ENCODE data around the gene STIP1. TPM values are rescaled to one million over a fixed set of nuclear protein-coding genes. Genes with fewer than 3 reads are reported as not detected.

Gene STIP1
- total and polyA plus RNA-seq, 2 of the 8 experiments (the other 6 are each of a cell fraction or from before 2014, with no cell fraction given): 140 to 329 TPM

DNA sequence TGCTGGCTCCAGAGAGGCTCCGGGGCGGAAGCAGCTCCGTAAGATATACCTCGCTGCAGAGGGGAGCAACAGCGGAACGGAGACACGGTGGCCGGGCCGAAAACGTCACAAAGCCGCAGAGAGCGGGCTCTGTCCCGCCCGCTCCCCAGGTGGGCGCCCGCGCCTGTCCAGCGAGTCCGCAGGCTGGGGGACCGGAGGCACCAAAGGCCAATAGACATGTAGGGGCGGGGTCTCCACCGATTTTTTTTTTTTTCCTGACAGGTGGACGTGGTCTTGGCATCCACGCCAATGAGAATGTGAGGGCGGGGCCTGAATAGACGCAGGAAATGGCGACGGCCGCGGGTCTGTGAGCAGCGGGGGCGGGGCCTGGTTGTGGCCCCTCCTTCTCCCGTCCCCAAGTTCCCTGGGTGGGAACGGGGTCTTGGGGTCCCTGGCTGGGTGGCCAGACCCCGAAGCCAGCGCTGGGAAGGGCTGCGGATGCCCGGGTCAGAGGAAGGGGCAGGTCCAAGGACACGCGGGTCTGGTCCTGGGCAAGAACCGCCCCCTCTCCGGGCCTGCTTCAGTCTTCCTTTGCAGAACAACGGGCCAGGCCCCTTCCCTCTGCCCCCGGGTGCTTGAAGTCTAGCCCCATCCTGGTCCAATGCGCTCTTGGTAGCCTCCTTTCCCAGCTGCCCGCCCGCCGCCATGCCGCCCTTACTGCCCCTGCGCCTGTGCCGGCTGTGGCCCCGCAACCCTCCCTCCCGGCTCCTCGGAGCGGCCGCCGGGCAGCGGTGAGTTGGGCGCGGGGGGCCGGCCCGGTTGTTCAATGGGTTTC lies 44.4 kb downstream of the STIP1 start, which contains the start of gene DNAJC4:
Gene DNAJC4 (plus strand): TSS at position 378 of the 814 bp plus-strand sequence. CDS start 307 bp downstream, at position 685.
- H3K14ac ChIP-seq (ENCODE audit: insufficient read length): no peak within 1 kb of the TSS
- H3K4ac ChIP-seq (replicated peaks; ENCODE audit: insufficient read length, low read depth, low read length): no peak within 1 kb of the TSS
- H4K20me1 ChIP-seq (replicated peaks in 1 of 2; ENCODE audit: control insufficient read depth in 1 of 2, insufficient read depth in 2 of 2, low read length in 2 of 2): peaks cover 0 to 2% of the 10 kb centered on the region in 2 experiments
- no peak within 1 kb of the TSS for H4K91ac ChIP-seq (replicated peaks; ENCODE audit: insufficient read length, low read length)
- peak within 1 kb of the TSS; percentile 47 for H3K56ac ChIP-seq (replicated peaks; ENCODE audit: insufficient read length, low read depth, low read length)
- H3K23ac ChIP-seq (ENCODE audit: insufficient read length): no peak within 1 kb of the TSS
- peaks cover 0 to 33% (median 14%) of the 10 kb centered on the region in 4 experiments; a peak in 6 of 7 replicates for H3K4me1 ChIP-seq (replicated peaks in 1 of 4; ENCODE audit: control insufficient read depth in 3 of 4, insufficient read depth in 4 of 4, low read length in 3 of 4)
- no peak within 1 kb of the TSS for H2BK120ac ChIP-seq (replicated peaks; ENCODE audit: low read depth, low read length)
- H3K79me2 ChIP-seq (ENCODE audit: control insufficient read depth in 1 of 2, insufficient read depth in 2 of 2, low read length in 2 of 2): no peaks in the 10 kb centered on the region
- FAIRE-seq (no peak), DNase-seq (ENCODE audit: low read depth in 1 of 2, low spot score in 2 of 2) (peak in 1 of 2 experiments; percentile 96)
- H3K23me2 ChIP-seq (ENCODE audit: low read depth, low read length): peaks cover 24% of the 10 kb centered on the region
- H3K18ac ChIP-seq (ENCODE audit: extremely low read depth, low read length): peak within 1 kb of the TSS; percentile 71
- CTCF ChIA-PET (ENCODE audit: partially characterized antibody): interaction anchor here (0.6 to 8.6 kb wide), 2 partner anchors 24 to 34 kb away, joined by 3 to 51 read pairs; partner anchors contain the start of gene FERMT3
- peak within 1 kb of the TSS; percentile 9; the same call in 1 of the 2 replicates for H2BK5ac ChIP-seq (ENCODE audit: low read depth, low read length)
- H3K27me3 ChIP-seq (replicated peaks in 1 of 4; ENCODE audit: control insufficient read depth in 3 of 4, extremely low read depth in 1 of 4, insufficient read depth in 3 of 4, low read length in 3 of 4): peaks cover 0 to 10% (median 6%) of the 10 kb centered on the region in 4 experiments; a peak in 4 of 7 replicates
- H2AK5ac ChIP-seq (ENCODE audit: low read depth, low read length): no peak within 1 kb of the TSS
- H3K4me3 ChIP-seq (ENCODE audit: extremely low read depth in 1 of 4, insufficient read depth in 2 of 4, low read depth in 3 of 4, low read length in 4 of 4): peak within 1 kb of the TSS; percentile 70 to 80 (median 76)
- H2BK12ac ChIP-seq (ENCODE audit: low read depth, low read length): 0 out of 2 replicates have a peak within 1 kb of the TSS, but pooled peaks have one; percentile 9
- peak within 1 kb of the TSS; percentile 26; the same call in 1 of the 2 replicates for H2AFZ ChIP-seq (ENCODE audit: low read length)
- H3K79me1 ChIP-seq (ENCODE audit: low read depth, low read length): no peaks in the 10 kb centered on the region; the same call in 1 of the 2 replicates
- H4K5ac ChIP-seq (ENCODE audit: insufficient read length, low read depth, low read length): no peak within 1 kb of the TSS
- peak within 1 kb of the TSS; percentile 87 to 97 for H3K4me2 ChIP-seq (ENCODE audit: insufficient read depth in 1 of 2, low read depth in 2 of 2, low read length in 2 of 2)
- POLR2A ChIA-PET (ENCODE audit: partially characterized antibody): interaction anchor here (0.9 to 11.9 kb wide), 5 partner anchors 16 to 88 kb away, joined by 3 to 190 read pairs (median 3); partner anchors contain the start of genes FKBP2, PLCB3 and PPP1R14B
- no peaks in the 10 kb centered on the region for H3K36me3 ChIP-seq (ENCODE audit: control insufficient read depth in 2 of 4, insufficient read depth in 4 of 4, low read length in 3 of 4)
- peak within 1 kb of the TSS in 3 of 4 experiments; percentile 38 to 76 (median 44); a peak in 6 of 7 replicates for H3K9ac ChIP-seq (replicated peaks in 1 of 4; ENCODE audit: extremely low read depth in 1 of 4, low read depth in 3 of 4, low read length in 3 of 4)
- H3K27ac ChIP-seq (ENCODE audit: low read depth, low read length): no peak within 1 kb of the TSS; the same call in 1 of the 2 replicates
- H4K8ac ChIP-seq (ENCODE audit: extremely low read depth, insufficient read depth, low read length): peak within 1 kb of the TSS; percentile 73
- no peak within 1 kb of the TSS for H2BK20ac ChIP-seq (ENCODE audit: low read length)
- H2BK15ac ChIP-seq (ENCODE audit: low read length): no peak within 1 kb of the TSS
- H3K9me3 ChIP-seq (ENCODE audit: insufficient read depth in 2 of 2, low read depth in 1 of 2, low read length in 1 of 2): no peaks in the 10 kb centered on the region
- whole genome bisulfite sequencing, 2 experiments (ENCODE audit: extremely low coverage in 1 of 2, insufficient coverage in 1 of 2, insufficient read length in 1 of 2, insufficient replicate concordance in 2 of 2, low coverage in 1 of 2, low lambda C conversion rate in 2 of 2, missing lambda C conversion rate in 1 of 2): 2% methylated on average over 45 of the region's 62 CpGs; no CpG with 5 or more reads in 1 of the 2 experiments
- TF ChIP-seq, protein P1, sequence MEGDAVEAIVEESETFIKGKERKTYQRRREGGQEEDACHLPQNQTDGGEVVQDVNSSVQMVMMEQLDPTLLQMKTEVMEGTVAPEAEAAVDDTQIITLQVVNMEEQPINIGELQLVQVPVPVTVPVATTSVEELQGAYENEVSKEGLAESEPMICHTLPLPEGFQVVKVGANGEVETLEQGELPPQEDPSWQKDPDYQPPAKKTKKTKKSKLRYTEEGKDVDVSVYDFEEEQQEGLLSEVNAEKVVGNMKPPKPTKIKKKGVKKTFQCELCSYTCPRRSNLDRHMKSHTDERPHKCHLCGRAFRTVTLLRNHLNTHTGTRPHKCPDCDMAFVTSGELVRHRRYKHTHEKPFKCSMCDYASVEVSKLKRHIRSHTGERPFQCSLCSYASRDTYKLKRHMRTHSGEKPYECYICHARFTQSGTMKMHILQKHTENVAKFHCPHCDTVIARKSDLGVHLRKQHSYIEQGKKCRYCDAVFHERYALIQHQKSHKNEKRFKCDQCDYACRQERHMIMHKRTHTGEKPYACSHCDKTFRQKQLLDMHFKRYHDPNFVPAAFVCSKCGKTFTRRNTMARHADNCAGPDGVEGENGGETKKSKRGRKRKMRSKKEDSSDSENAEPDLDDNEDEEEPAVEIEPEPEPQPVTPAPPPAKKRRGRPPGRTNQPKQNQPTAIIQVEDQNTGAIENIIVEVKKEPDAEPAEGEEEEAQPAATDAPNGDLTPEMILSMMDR (IDR thresholded peaks at IDR 0.05; ENCODE audit: control extremely low read depth in 1 of 3, insufficient read depth in 1 of 3, low read depth in 1 of 3, low read length in 3 of 3): no peak
- TF ChIP-seq BACH1 (IDR thresholded peaks at IDR 0.05; ENCODE audit: low read length) (0 out of 2 replicates have a peak, but pooled peaks have one; percentile 33), JUND (IDR thresholded peaks at IDR 0.05; ENCODE audit: low read length) (no peak), SP1 (IDR thresholded peaks at IDR 0.05; ENCODE audit: low read depth, low read length) (peak; percentile 62; the same call in 1 of the 2 replicates), CEBPB (IDR thresholded peaks at IDR 0.05; ENCODE audit: low read depth, low read length) (no peak), CBX8 (IDR thresholded peaks at IDR 0.05; ENCODE audit: borderline replicate concordance, low read depth, low read length) (no peak), SIN3A (conservative IDR thresholded peaks at IDR 0.05 in 1 of 2, IDR thresholded peaks at IDR 0.05 in 1 of 2; ENCODE audit: low read depth in 1 of 2, low read length in 2 of 2) (peak in 1 of 2 experiments; percentile 93; a peak in 2 of 4 replicates), TBP (IDR thresholded peaks at IDR 0.05; ENCODE audit: low read depth, low read length) (peak; percentile 30; the same call in 1 of the 2 replicates)

Measured in H1 (cell line).